GDM1 (cell line): ENCODE measurements around the gene XPNPEP2.

ENCODE experiments used
- DNase-seq: peaks from one replicate; lab custom pipeline; 2025; lab: John Stamatoyannopoulos, UW

The XPNPEP2 gene

GRCh38 chrX:129800186-129800585 is 61.4 kb downstream of the XPNPEP2 start:
- DNase-seq, result no peak

GRCh38 chrX:129802863-129803262 is 64.1 kb downstream of the XPNPEP2 start:
- DNase-seq, result no peak

- no peak for DNase-seq
These were observed 66.0 kb downstream of the XPNPEP2 start for GRCh38 chrX:129804806-129805205.

- DNase-seq, result no peak
These were observed 69.5 kb downstream of the XPNPEP2 start for GRCh38 chrX:129808158-129808828.

GRCh38 chrX:129808829-129809796 is 70.3 kb downstream of the XPNPEP2 start:
- DNase-seq, result no peak

GRCh38 chrX:129813662-129814368 is 75.0 kb downstream of the XPNPEP2 start:
- DNase-seq, result no peak

GRCh38 chrX:129818123-129818522 is 79.3 kb downstream of the XPNPEP2 start:
- DNase-seq, result no peak
